Measurements from ENCODE around the gene CACNA1A. TPM values are rescaled to one million over a fixed set of nuclear protein-coding genes. Genes with fewer than 3 reads are reported as not detected.

CACNA1A gene
- total RNA-seq, 1 donor from 2014 or later = 1.5 TPM

DNA sequence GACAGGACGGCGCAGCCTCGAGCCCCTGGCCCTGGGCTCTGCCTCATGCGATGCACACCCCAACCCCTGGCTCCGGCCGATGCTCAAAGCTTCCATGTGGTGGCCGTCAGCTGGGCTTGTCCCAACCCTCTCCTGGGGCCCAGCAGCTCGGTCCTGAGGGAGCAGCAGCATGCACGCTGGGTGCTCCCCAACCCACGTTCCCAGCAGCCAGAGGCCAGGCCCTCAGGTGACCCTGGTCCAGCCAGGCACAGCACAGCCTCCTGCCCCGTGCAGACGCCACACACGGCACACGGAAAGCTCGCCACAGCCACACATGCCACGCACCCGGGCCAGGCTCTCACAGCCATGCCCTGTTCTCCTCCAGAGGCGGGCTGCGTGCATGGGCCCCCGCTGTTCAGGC lies 295.3 kb downstream of the CACNA1A start:
- POLR2A ChIA-PET = interaction anchor here (0.6 to 3.0 kb wide), 6 partner anchors 16 to 63 kb away, joined by 3 to 28 read pairs (median 4); partner anchors contain the start of genes IER2 and STX10
- ATAC-seq (ENCODE audit: low read depth) = no peak
- Mint-ChIP-seq H3K36me3 (ENCODE audit: low read depth) (peaks cover 4% of the 10 kb centered on the region), H3K9me3 (no peaks in the 10 kb centered on the region), H3K27ac (peak overlapping the region; percentile 87), H3K4me3 (no peak overlapping the region), H3K27me3 (no peaks in the 10 kb centered on the region), H3K4me1 (peaks cover 66% of the 10 kb centered on the region)
- TF ChIP-seq, protein P1, sequence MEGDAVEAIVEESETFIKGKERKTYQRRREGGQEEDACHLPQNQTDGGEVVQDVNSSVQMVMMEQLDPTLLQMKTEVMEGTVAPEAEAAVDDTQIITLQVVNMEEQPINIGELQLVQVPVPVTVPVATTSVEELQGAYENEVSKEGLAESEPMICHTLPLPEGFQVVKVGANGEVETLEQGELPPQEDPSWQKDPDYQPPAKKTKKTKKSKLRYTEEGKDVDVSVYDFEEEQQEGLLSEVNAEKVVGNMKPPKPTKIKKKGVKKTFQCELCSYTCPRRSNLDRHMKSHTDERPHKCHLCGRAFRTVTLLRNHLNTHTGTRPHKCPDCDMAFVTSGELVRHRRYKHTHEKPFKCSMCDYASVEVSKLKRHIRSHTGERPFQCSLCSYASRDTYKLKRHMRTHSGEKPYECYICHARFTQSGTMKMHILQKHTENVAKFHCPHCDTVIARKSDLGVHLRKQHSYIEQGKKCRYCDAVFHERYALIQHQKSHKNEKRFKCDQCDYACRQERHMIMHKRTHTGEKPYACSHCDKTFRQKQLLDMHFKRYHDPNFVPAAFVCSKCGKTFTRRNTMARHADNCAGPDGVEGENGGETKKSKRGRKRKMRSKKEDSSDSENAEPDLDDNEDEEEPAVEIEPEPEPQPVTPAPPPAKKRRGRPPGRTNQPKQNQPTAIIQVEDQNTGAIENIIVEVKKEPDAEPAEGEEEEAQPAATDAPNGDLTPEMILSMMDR (IDR thresholded peaks at IDR 0.05) = no peak
- CTCF ChIA-PET = interaction anchor here (1.2 to 2.2 kb wide), 2 partner anchors 16 to 59 kb away, joined by 3 to 9 read pairs; no protein-coding TSS in a partner anchor
- intact Hi-C loops (cut with micrococcal nuclease) = no loop called here
- DNase-seq = peak; percentile 16

DNA sequence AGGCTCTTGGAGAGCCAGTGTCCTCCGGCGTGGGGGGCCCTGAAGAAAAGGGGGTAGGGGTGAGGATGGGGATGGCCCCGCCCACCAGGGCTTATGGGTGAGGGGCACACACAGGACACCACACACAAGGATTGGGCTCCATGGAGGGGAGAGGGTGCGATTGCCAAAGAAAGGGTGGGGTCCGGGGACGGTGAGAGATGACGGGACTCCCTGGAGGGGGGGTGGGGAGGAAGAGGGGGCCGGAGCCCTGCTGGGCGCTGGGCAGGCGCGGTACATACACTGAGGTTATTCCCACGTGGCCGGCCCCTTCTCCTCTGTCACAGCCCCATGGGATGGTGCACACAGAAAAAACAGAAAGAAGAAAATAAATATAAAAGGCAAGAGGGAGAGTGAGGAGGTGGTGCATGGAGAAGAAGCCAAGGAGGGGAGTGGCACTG lies 295.9 kb downstream of the CACNA1A start:
- H3K27me3 Mint-ChIP-seq = no peaks in the 10 kb centered on the region

GRCh38 chr19:13209484-13210338 lies 296.6 kb downstream of the CACNA1A start:
- H3K4me3 Mint-ChIP-seq = peak overlapping the region; percentile 86
- TF ChIP-seq, protein P1 (IDR thresholded peaks at IDR 0.05) = no peak
- ATAC-seq (ENCODE audit: low read depth) = peak; percentile 15
- intact Hi-C loops (cut with micrococcal nuclease) = loop anchor here (2.0 kb wide), 1 partner anchor 105 kb away; no protein-coding TSS in a partner anchor
- no peaks in the 10 kb centered on the region for H3K27me3 Mint-ChIP-seq
- no peaks in the 10 kb centered on the region for H3K9me3 Mint-ChIP-seq
- POLR2A ChIA-PET = interaction anchor here (0.5 to 3.0 kb wide), 6 partner anchors 52 to 92 kb away, joined by 3 to 28 read pairs (median 6); no protein-coding TSS in a partner anchor
- peaks cover 60% of the 10 kb centered on the region for H3K4me1 Mint-ChIP-seq
- CTCF ChIA-PET = interaction anchor here (0.9 to 1.0 kb wide), 2 partner anchors 13 to 16 kb away, joined by 3 read pairs; no protein-coding TSS in a partner anchor
- no peak for DNase-seq
- peak overlapping the region; percentile 87 for H3K27ac Mint-ChIP-seq
- peaks cover 4% of the 10 kb centered on the region for H3K36me3 Mint-ChIP-seq (ENCODE audit: low read depth)

More for the DNA sequence above, 295.9 kb downstream of the CACNA1A start:
- Mint-ChIP-seq H3K4me1 (peaks cover 61% of the 10 kb centered on the region), H3K36me3 (ENCODE audit: low read depth) (peaks cover 4% of the 10 kb centered on the region), H3K4me3 (peak overlapping the region; percentile 48), H3K9me3 (no peaks in the 10 kb centered on the region), H3K27ac (peak overlapping the region; percentile 87)
- CTCF ChIA-PET = interaction anchor here (0.9 to 2.2 kb wide), 4 partner anchors 14 to 58 kb away, joined by 3 to 9 read pairs (median 3); no protein-coding TSS in a partner anchor
- intact Hi-C loops (cut with micrococcal nuclease) = no loop called here
- POLR2A ChIA-PET = interaction anchor here (0.6 to 3.0 kb wide), 4 partner anchors 54 to 93 kb away, joined by 3 to 28 read pairs (median 6); no protein-coding TSS in a partner anchor
- no peak for ATAC-seq (ENCODE audit: low read depth)
- DNase-seq = peak; percentile 16
- TF ChIP-seq, protein P1 (IDR thresholded peaks at IDR 0.05) = no peak

DNA sequence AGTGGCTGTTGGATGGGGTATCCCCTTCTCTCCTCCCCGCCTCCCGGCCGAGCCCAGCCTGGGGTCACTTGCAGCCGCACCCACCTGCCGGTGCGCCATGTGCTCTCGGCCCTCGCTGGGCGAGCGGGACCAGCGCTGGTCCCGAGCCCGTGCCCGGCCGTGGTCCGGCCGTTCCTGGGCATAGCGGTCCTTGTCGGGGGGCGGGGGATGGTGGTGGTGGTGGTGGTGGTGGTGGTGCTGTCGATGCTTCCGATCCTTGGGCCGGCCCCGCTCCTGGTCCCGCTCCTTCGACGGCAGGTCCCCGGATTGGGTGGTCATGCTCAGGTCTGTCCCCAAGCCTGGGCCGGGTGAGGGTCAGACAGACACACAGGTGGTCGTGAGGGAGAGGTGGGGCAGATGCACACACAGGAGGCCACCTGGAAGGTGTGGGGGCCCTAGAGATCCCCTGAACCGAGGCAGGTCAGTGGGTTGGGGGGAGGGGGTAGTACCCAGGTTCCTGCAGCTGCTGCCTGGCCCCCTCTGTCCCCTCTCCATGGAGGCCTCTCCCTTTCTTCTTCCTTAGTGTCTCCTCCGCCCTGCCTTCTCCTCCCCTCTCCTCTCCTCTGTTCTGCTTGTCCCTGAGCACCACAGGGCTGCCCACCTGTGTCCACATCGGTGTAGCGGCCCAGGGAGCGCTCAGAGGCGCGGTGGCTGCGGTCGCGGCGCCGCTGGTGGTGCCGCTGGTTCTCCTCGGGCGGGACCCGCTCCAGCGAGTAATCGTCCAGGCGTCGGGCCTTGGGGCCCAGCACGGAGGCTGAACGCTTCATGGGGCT lies 297.4 kb downstream of the CACNA1A start:
- peak overlapping the region; percentile 87 for H3K27ac Mint-ChIP-seq
- H3K36me3 Mint-ChIP-seq (ENCODE audit: low read depth) = peaks cover 4% of the 10 kb centered on the region
- intact Hi-C loops (cut with micrococcal nuclease) = loop anchor here (1.0 to 2.0 kb wide), 6 partner anchors 14 to 104 kb away; partner anchors contain the start of gene NACC1
- H3K4me1 Mint-ChIP-seq = peaks cover 58% of the 10 kb centered on the region
- ChIA-PET CTCF (interaction anchor here (0.5 kb wide), 1 partner anchor 54 kb away, joined by 3 read pairs; no protein-coding TSS in a partner anchor), POLR2A (interaction anchor here (0.6 to 3.0 kb wide), 13 partner anchors 13 to 108 kb away, joined by 3 to 28 read pairs (median 6); partner anchors contain the start of genes IER2, NACC1 and STX10)
- ATAC-seq (ENCODE audit: low read depth) (peak; percentile 33), DNase-seq (peak; percentile 40)
- no peaks in the 10 kb centered on the region for H3K9me3 Mint-ChIP-seq
- peak overlapping the region; percentile 91 for H3K4me3 Mint-ChIP-seq
- no peaks in the 10 kb centered on the region for H3K27me3 Mint-ChIP-seq
- TF ChIP-seq, protein P1 (IDR thresholded peaks at IDR 0.05) = no peak

Data from activated B cell treated with CpG ODN at 0.5 μM for 24 hours (primary cell).